ENCODE measurements around the gene NAA15. TPM values are rescaled to one million over a fixed set of nuclear protein-coding genes. Genes with fewer than 3 reads are reported as not detected.

The NAA15 gene
- total RNA-seq, 1 donor from 2014 or later: 35.1 TPM

DNA sequence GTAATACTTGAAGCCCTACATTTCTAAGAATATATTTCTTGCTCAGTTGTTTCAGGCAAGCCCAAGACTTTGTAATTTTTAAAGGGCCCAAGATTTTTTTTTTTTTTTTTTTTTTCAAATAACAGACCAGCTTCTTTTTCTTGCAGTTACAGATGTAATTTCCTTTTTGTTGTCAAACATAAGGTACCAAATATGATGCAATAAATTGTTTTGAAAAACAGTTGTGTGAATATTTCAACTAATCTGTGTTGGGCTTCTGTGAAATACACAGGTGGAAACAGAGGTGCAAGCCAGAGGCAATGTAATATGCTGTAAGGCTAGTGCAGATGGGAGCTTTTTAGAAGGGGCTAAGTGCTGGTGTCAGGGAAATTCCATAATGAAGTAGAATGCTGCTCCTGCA, 87.8 kb downstream of the NAA15 start:
- no peak for DNase-seq (ENCODE audit: extremely low spot score, unreplicated experiment)
- Mint-ChIP-seq H3K27me3 (ENCODE audit: unreplicated experiment) (no peaks in the 10 kb centered on the region), H3K27ac (ENCODE audit: unreplicated experiment) (no peak overlapping the region), H3K9me3 (ENCODE audit: unreplicated experiment) (no peaks in the 10 kb centered on the region), H3K4me1 (ENCODE audit: unreplicated experiment) (no peaks in the 10 kb centered on the region), H3K36me3 (ENCODE audit: unreplicated experiment) (peaks cover 40% of the 10 kb centered on the region), H3K4me3 (ENCODE audit: unreplicated experiment) (no peak overlapping the region)
- TF ChIP-seq, protein P1, sequence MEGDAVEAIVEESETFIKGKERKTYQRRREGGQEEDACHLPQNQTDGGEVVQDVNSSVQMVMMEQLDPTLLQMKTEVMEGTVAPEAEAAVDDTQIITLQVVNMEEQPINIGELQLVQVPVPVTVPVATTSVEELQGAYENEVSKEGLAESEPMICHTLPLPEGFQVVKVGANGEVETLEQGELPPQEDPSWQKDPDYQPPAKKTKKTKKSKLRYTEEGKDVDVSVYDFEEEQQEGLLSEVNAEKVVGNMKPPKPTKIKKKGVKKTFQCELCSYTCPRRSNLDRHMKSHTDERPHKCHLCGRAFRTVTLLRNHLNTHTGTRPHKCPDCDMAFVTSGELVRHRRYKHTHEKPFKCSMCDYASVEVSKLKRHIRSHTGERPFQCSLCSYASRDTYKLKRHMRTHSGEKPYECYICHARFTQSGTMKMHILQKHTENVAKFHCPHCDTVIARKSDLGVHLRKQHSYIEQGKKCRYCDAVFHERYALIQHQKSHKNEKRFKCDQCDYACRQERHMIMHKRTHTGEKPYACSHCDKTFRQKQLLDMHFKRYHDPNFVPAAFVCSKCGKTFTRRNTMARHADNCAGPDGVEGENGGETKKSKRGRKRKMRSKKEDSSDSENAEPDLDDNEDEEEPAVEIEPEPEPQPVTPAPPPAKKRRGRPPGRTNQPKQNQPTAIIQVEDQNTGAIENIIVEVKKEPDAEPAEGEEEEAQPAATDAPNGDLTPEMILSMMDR (IDR thresholded peaks at IDR 0.05): no peak

- TF ChIP-seq, protein P1 (IDR thresholded peaks at IDR 0.05): no peak
- Mint-ChIP-seq H3K4me1 (ENCODE audit: unreplicated experiment) (no peaks in the 10 kb centered on the region), H3K9me3 (ENCODE audit: unreplicated experiment) (no peaks in the 10 kb centered on the region), H3K27ac (ENCODE audit: unreplicated experiment) (no peak overlapping the region), H3K4me3 (ENCODE audit: unreplicated experiment) (no peak overlapping the region), H3K27me3 (ENCODE audit: unreplicated experiment) (no peaks in the 10 kb centered on the region), H3K36me3 (ENCODE audit: unreplicated experiment) (peaks cover 41% of the 10 kb centered on the region)
- DNase-seq (ENCODE audit: extremely low spot score, unreplicated experiment): no peak
These were observed 88.7 kb downstream of the NAA15 start for GRCh38 chr4:139389991-139390390.

DNA sequence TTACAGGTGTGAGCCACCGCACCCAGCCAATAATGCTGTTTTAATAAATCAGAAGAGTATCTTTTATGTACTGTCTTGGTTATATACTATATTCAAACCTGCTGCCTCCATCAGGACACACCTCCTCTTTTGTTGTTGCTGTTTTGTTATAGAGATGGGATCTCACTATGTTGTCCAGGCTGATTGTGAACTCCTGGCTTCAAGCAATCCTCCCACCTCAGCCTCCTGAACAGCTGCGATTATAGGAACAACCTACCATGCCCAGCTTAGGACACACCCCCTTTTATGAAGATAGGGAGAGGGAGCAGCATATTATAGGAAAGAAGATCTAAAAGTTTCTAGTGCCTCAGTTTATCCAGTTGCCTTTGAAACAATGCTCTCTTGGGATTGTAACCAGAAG, 90.4 kb downstream of the NAA15 start:
- H3K9me3 Mint-ChIP-seq (ENCODE audit: unreplicated experiment): no peaks in the 10 kb centered on the region
- peaks cover 39% of the 10 kb centered on the region for H3K36me3 Mint-ChIP-seq (ENCODE audit: unreplicated experiment)
- DNase-seq (ENCODE audit: extremely low spot score, unreplicated experiment): no peak
- no peaks in the 10 kb centered on the region for H3K27me3 Mint-ChIP-seq (ENCODE audit: unreplicated experiment)
- no peak overlapping the region for H3K27ac Mint-ChIP-seq (ENCODE audit: unreplicated experiment)
- TF ChIP-seq, protein P1 (IDR thresholded peaks at IDR 0.05): no peak
- H3K4me3 Mint-ChIP-seq (ENCODE audit: unreplicated experiment): no peak overlapping the region
- no peaks in the 10 kb centered on the region for H3K4me1 Mint-ChIP-seq (ENCODE audit: unreplicated experiment)

- Mint-ChIP-seq H3K9me3 (ENCODE audit: unreplicated experiment) (no peaks in the 10 kb centered on the region), H3K4me1 (ENCODE audit: unreplicated experiment) (no peaks in the 10 kb centered on the region), H3K36me3 (ENCODE audit: unreplicated experiment) (peaks cover 40% of the 10 kb centered on the region), H3K27me3 (ENCODE audit: unreplicated experiment) (no peaks in the 10 kb centered on the region), H3K4me3 (ENCODE audit: unreplicated experiment) (no peak overlapping the region), H3K27ac (ENCODE audit: unreplicated experiment) (no peak overlapping the region)
- DNase-seq (ENCODE audit: extremely low spot score, unreplicated experiment): no peak
- TF ChIP-seq, protein P1 (IDR thresholded peaks at IDR 0.05): no peak
These were observed 91.5 kb downstream of the NAA15 start for GRCh38 chr4:139392797-139393196.

GRCh38 chr4:139401368-139401767, 100.1 kb downstream of the NAA15 start:
- Mint-ChIP-seq H3K9me3 (ENCODE audit: unreplicated experiment) (no peaks in the 10 kb centered on the region), H3K36me3 (ENCODE audit: unreplicated experiment) (peaks cover 20% of the 10 kb centered on the region), H3K27me3 (ENCODE audit: unreplicated experiment) (no peaks in the 10 kb centered on the region), H3K4me3 (ENCODE audit: unreplicated experiment) (no peak overlapping the region), H3K27ac (ENCODE audit: unreplicated experiment) (no peak overlapping the region), H3K4me1 (ENCODE audit: unreplicated experiment) (no peaks in the 10 kb centered on the region)
- TF ChIP-seq, protein P1 (IDR thresholded peaks at IDR 0.05): no peak
- no peak for DNase-seq (ENCODE audit: extremely low spot score, unreplicated experiment)
